Glutamatergic neuron (in vitro differentiated cells): ENCODE measurements around the gene WDR18. TPM values are rescaled to one million over a fixed set of nuclear protein-coding genes. Genes with fewer than 3 reads are reported as not detected.
A peak's percentile ranks its signal among the peaks of the same experiment; 100 is the strongest.

Experiments used
- DNase-seq: peaks from one replicate; pipeline ENCODE4 v3.0.0; 2022
- H3K27ac Mint-ChIP-seq: one replicate; pipeline ENCODE4 v1.8.0; 2020; ENCODE audit warnings: mild to moderate bottlenecking, mixed read lengths, inconsistent platforms; ENCODE audit not compliant: unreplicated experiment
- H3K27me3 Mint-ChIP-seq: one replicate; pipeline ENCODE4 v1.8.0; 2020; ENCODE audit warnings: mild to moderate bottlenecking, moderate library complexity, mixed read lengths, inconsistent platforms; ENCODE audit not compliant: unreplicated experiment
- H3K36me3 Mint-ChIP-seq: one replicate; pipeline ENCODE4 v1.8.0; 2020; ENCODE audit warnings: mild to moderate bottlenecking, mixed read lengths, inconsistent platforms; ENCODE audit not compliant: unreplicated experiment
- H3K4me1 Mint-ChIP-seq: one replicate; pipeline ENCODE4 v1.8.0; 2020; ENCODE audit warnings: mild to moderate bottlenecking, low read depth, mixed read lengths, inconsistent platforms; ENCODE audit not compliant: unreplicated experiment
- H3K4me3 Mint-ChIP-seq: one replicate; pipeline ENCODE4 v1.8.0; 2020; ENCODE audit warnings: mild to moderate bottlenecking, mixed read lengths, inconsistent platforms; ENCODE audit not compliant: unreplicated experiment
- H3K9me3 Mint-ChIP-seq: one replicate; pipeline ENCODE4 v1.8.0; 2020; ENCODE audit warnings: mild to moderate bottlenecking, moderate library complexity, mixed read lengths, inconsistent platforms; ENCODE audit not compliant: unreplicated experiment
- total RNA-seq: library from RNA; stranded (reverse); fragmentation: NEBNext Ultra II Directional; extraction: Animal tissue kit (Norgen Biotek cat#: 25700); gene quantifications from one replicate; pipeline ENCODE4 v1.2.1, GENCODE V29; 2021; ENCODE audit not compliant: unreplicated experiment
- TF ChIP-seq, protein P1 (sequence below): fragments of 200-600 bp; sonication (generic); IDR thresholded peaks from one replicate; pipeline ENCODE4 v1.5.0; 2021; ENCODE audit not compliant: partially characterized antibody, unreplicated experiment

WDR18 gene
- total RNA-seq, 1 donor from 2014 or later, result 52.1 TPM

DNA sequence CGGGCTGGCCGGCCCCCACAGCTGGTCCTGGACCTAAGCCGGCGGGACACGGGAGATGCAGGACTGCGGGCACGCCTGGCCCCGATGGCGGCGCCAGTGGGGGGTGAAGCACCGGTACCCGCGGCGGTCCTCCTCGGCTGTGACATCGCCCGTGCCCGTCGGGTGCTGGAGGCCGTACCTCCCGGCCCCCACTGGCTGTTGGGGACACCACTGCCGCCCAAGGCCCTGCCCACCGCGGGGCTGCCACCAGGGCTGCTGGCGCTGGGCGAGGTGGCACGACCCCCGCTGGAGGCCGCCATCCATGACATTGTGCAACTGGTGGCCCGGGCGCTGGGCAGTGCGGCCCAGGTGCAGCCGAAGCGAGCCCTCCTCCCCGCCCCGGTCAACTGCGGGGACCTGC, 19.1 kb downstream of the WDR18 start:
- Mint-ChIP-seq H3K9me3 (peaks cover 11% of the 10 kb centered on the region), H3K27ac (no peak overlapping the region), H3K27me3 (peaks cover 17% of the 10 kb centered on the region), H3K4me3 (no peak overlapping the region), H3K4me1 (peaks cover 3% of the 10 kb centered on the region), H3K36me3 (no peaks in the 10 kb centered on the region)
- TF ChIP-seq, protein P1, sequence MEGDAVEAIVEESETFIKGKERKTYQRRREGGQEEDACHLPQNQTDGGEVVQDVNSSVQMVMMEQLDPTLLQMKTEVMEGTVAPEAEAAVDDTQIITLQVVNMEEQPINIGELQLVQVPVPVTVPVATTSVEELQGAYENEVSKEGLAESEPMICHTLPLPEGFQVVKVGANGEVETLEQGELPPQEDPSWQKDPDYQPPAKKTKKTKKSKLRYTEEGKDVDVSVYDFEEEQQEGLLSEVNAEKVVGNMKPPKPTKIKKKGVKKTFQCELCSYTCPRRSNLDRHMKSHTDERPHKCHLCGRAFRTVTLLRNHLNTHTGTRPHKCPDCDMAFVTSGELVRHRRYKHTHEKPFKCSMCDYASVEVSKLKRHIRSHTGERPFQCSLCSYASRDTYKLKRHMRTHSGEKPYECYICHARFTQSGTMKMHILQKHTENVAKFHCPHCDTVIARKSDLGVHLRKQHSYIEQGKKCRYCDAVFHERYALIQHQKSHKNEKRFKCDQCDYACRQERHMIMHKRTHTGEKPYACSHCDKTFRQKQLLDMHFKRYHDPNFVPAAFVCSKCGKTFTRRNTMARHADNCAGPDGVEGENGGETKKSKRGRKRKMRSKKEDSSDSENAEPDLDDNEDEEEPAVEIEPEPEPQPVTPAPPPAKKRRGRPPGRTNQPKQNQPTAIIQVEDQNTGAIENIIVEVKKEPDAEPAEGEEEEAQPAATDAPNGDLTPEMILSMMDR, result no peak
- DNase-seq, result peak; percentile 16

DNA sequence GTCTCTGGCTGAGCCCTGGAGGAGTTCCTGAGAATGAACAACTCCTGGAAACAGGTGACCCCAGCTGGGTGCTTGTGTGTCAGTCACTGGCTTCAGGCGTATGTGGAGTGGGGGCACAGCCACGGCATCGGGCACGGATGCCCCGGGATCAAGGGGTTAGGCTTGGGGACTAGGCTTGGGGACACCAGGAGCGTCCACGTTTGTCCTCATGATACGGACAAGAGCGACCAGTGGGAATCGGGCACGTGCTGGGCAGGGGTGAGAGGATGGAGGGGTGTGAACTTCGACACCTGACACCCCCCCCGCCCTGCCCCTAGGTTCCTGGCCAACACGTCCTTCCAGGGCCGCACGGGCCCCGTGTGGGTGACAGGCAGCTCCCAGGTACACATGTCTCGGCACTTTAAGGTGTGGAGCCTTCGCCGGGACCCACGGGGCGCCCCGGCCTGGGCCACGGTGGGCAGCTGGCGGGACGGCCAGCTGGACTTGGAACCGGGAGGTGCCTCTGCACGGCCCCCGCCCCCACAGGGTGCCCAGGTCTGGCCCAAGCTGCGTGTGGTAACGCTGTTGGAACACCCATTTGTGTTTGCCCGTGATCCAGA, 20.2 kb downstream of the WDR18 start:
- Mint-ChIP-seq H3K36me3 (no peaks in the 10 kb centered on the region), H3K27me3 (peaks cover 14% of the 10 kb centered on the region), H3K9me3 (peaks cover 10% of the 10 kb centered on the region), H3K27ac (no peak overlapping the region), H3K4me3 (no peak overlapping the region), H3K4me1 (peaks cover under 1% of the 10 kb centered on the region)
- peak; percentile 7 for DNase-seq
- TF ChIP-seq, protein P1, result no peak

DNA sequence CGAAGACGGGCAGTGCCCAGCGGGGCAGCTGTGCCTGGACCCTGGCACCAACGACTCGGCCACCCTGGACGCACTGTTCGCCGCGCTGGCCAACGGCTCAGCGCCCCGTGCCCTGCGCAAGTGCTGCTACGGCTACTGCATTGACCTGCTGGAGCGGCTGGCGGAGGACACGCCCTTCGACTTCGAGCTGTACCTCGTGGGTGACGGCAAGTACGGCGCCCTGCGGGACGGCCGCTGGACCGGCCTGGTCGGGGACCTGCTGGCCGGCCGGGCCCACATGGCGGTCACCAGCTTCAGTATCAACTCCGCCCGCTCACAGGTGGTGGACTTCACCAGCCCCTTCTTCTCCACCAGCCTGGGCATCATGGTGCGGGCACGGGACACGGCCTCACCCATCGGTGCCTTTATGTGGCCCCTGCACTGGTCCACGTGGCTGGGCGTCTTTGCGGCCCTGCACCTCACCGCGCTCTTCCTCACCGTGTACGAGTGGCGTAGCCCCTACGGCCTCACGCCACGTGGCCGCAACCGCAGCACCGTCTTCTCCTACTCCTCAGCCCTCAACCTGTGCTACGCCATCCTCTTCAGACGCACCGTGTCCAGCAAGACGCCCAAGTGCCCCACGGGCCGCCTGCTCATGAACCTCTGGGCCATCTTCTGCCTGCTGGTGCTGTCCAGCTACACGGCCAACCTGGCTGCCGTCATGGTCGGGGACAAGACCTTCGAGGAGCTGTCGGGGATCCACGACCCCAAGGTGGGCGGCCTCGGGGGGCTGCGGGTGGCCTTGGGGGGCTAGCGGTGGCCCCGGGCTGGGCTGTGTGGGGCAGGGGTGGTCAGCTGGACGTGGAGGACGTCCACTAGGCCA, 20.9 kb downstream of the WDR18 start:
- H3K27ac Mint-ChIP-seq, result no peak overlapping the region
- peak; percentile 18 for DNase-seq
- no peaks in the 10 kb centered on the region for H3K36me3 Mint-ChIP-seq
- TF ChIP-seq, protein P1, result no peak
- H3K4me1 Mint-ChIP-seq, result no peaks in the 10 kb centered on the region
- peaks cover 9% of the 10 kb centered on the region for H3K9me3 Mint-ChIP-seq
- peaks cover 12% of the 10 kb centered on the region for H3K27me3 Mint-ChIP-seq
- H3K4me3 Mint-ChIP-seq, result no peak overlapping the region

DNA sequence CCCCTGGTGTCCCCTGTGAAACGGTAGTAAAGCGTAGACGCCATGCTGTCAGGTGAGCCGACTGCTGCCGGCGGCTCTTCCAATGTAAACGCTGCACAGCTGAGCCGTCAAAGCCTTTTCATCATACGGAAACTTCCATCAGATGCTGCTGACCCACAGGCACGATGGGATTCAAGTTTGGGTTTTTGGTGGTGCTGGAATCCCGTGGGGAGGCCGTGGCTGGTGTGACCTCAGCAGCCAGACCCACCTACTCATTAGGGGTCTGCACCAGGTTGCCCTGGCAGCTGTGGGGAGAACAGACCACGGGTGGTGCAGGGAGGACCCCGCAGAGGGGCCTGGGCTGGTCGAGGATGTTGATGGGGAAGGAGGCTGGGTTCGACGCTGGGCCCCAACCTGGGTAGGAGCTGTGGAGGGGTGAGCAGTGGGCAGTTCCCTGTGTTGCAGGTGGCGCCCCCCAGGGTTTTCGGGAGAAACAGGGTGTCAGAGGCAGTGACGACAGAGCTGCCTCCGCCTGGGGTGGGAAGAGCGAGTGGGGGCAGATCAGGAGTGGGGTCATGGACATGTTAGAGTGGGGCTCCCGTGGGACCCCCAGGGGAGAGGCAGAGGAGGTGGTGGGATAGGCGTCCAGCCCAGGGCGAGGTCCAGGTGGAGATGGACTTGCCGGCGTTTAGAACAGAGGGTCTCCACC, 22.7 kb downstream of the WDR18 start:
- no peaks in the 10 kb centered on the region for H3K36me3 Mint-ChIP-seq
- TF ChIP-seq, protein P1, result no peak
- peaks cover 12% of the 10 kb centered on the region for H3K27me3 Mint-ChIP-seq
- no peaks in the 10 kb centered on the region for H3K4me1 Mint-ChIP-seq
- H3K4me3 Mint-ChIP-seq, result no peak overlapping the region
- peak; percentile 18 for DNase-seq
- H3K9me3 Mint-ChIP-seq, result peaks cover 9% of the 10 kb centered on the region
- no peak overlapping the region for H3K27ac Mint-ChIP-seq
